ENCODE results near the gene SMIM30.
"Not testable (repeated sequence)": the region's sequence is repeated elsewhere in the genome, so short reads cannot be mapped to it uniquely, and the experiment has no call there.

Gene SMIM30

GRCh38 chr7:113117374-113117774, 980 bp downstream of the SMIM30 start:
- not testable (repeated sequence) for DNase-seq

GRCh38 chr7:113113912-113114311, 4.4 kb downstream of the SMIM30 start:
- no peak for DNase-seq

- no peak for DNase-seq
These were observed 8.6 kb downstream of the SMIM30 start for GRCh38 chr7:113109718-113110117.

- peak; percentile 15 for DNase-seq
These were observed 18.2 kb downstream of the SMIM30 start for GRCh38 chr7:113100121-113100603.

GRCh38 chr7:113099284-113099919, 19.0 kb downstream of the SMIM30 start:
- peak; percentile 9 for DNase-seq

GRCh38 chr7:113094517-113095249, 23.7 kb downstream of the SMIM30 start:
- DNase-seq = no peak

GRCh38 chr7:113093561-113093960, 24.8 kb downstream of the SMIM30 start:
- DNase-seq = no peak

- DNase-seq = no peak
These were observed 25.6 kb downstream of the SMIM30 start for GRCh38 chr7:113092762-113093161.

- DNase-seq = peak; percentile 25
These were observed 31.0 kb downstream of the SMIM30 start for GRCh38 chr7:113087071-113087998.

- DNase-seq = peak; percentile 79
These were observed 31.9 kb downstream of the SMIM30 start, which contains the start of gene GPR85 for GRCh38 chr7:113086431-113086888. TSS of gene GPR85 (minus strand) at chr7:113086827. CDS start at chr7:113084721, 2,106 bp downstream.

GRCh38 chr7:113085781-113086390, 32.5 kb downstream of the SMIM30 start:
- DNase-seq = peak; percentile 50

- no peak for DNase-seq
These were observed 33.7 kb downstream of the SMIM30 start for GRCh38 chr7:113084496-113085172.

GRCh38 chr7:113083816-113084495, 34.4 kb downstream of the SMIM30 start:
- no peak for DNase-seq

- DNase-seq = no peak
These were observed 35.1 kb downstream of the SMIM30 start for GRCh38 chr7:113083132-113083815.

- no peak for DNase-seq
These were observed 40.0 kb downstream of the SMIM30 start for GRCh38 chr7:113078331-113078730.

- no peak for DNase-seq
These were observed 41.7 kb downstream of the SMIM30 start for GRCh38 chr7:113076703-113077102.

GRCh38 chr7:113071465-113071864, 46.9 kb downstream of the SMIM30 start:
- no peak for DNase-seq
